GM15510 (cell line): ENCODE measurements around the gene OVCA2.

Source experiments
- POLR2A ChIP-seq: IDR thresholded peaks from 3 replicates; pipeline ENCODE4 v1.6.1; 2011; ENCODE audit warnings: borderline replicate concordance; ENCODE audit not compliant: insufficient read length; ENCODE audit errors: extremely low read depth

OVCA2 gene

DNA sequence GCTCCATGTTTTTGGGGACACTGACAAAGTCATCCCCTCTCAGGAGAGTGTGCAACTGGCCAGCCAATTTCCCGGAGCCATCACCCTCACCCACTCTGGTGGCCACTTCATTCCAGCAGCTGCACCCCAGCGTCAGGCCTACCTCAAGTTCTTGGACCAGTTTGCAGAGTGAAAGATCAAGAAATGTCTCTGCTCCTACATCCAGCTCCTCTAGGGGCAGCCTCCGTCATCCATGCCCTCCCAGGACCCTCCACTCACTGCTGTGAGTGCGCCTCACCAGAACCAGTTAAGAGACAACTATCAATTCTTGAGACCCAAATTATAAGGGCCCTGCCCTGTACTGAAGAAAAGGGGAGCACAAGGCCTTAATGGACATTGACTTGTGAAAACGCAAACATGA is 1.1 kb downstream of the OVCA2 start:
- no peak for TF ChIP-seq POLR2A

DNA sequence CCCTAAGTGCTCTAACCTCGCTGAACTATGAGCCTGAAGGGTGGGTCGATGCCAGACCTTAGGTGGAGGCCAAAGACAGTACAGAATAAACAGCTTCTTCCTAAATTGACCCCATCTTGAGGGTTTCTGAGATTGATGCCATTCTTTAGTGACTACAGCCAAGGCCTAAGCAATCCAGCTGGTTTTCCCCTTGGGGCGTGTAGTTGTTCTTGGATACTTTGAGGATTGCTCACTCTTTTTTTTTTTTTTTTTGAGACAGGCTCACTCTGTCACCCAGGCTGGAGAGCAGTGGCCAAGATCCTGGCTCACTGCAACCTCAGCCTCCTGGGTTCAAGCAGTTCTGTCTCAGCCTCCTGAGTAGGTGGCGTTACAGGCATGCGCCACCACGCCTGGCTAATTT is 2.0 kb downstream of the OVCA2 start:
- no peak for TF ChIP-seq POLR2A

DNA sequence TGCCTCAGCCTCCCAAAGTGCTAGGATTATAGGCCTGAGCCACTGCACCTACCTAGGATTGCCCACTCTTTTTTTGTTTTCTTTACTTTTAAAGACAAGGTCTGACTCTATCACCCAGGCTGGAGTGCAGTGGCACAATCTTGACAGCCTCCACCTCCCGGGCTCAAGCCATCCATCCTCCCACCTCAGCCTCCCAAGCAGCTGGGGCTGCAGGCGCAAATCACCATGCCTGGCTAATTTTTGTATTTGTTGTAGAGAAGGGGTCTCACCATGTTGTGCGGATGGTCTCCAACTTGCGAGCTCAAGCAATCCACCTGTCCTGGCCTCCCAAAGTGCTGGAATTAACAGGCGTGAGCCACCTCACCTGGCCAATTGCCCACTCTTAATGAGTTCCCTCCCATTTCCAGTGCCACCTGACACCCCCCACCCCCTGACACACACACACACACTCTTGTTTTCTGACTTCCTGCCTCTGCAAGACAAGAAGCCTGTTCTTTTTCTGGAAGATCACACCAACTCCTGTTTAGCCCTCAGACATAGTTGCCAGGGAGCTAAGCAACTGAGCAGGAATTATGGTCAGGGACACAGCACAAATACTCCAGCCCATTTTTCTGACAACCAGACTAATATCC is 2.6 kb downstream of the OVCA2 start:
- no peak for TF ChIP-seq POLR2A

DNA sequence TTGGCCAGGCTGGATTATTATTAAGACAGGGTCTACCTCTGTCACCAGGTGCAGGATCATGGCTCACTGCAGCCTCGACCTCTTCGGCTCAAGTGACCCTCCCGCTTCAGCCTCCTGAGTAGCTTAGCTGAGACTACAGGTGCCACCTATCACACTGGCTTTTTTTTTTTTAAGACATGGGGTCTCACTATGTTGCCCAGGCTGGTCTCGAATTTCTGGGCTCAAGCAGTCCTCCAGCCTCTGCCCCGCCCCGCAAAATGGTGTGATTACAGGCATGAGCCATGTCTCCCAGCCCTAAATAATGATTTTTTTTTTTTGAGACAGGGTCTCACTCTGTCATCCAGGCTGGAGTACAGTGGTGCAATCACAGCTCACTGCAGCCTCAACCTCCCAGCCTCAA is 5.8 kb downstream of the OVCA2 start:
- TF ChIP-seq POLR2A: no peak

DNA sequence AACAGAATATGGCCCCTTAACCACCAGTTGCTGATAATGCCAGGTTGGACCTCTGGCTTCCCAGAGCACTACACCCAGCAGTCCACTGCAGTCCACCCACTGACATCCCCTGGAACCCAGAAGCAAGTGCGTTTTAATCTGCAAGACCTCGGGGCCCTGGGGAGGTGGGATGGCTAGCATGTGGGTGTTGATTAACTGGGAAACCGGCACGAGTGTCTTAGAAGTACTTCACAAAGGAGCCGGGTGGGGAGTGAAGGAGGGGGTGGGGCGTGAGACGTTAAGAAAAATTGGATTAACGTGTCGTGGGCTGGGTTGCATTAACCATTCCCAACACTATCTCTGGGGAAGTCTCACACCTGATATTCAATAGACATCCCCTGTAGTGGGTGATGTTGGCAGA is 7.0 kb downstream of the OVCA2 start:
- TF ChIP-seq POLR2A: no peak

DNA sequence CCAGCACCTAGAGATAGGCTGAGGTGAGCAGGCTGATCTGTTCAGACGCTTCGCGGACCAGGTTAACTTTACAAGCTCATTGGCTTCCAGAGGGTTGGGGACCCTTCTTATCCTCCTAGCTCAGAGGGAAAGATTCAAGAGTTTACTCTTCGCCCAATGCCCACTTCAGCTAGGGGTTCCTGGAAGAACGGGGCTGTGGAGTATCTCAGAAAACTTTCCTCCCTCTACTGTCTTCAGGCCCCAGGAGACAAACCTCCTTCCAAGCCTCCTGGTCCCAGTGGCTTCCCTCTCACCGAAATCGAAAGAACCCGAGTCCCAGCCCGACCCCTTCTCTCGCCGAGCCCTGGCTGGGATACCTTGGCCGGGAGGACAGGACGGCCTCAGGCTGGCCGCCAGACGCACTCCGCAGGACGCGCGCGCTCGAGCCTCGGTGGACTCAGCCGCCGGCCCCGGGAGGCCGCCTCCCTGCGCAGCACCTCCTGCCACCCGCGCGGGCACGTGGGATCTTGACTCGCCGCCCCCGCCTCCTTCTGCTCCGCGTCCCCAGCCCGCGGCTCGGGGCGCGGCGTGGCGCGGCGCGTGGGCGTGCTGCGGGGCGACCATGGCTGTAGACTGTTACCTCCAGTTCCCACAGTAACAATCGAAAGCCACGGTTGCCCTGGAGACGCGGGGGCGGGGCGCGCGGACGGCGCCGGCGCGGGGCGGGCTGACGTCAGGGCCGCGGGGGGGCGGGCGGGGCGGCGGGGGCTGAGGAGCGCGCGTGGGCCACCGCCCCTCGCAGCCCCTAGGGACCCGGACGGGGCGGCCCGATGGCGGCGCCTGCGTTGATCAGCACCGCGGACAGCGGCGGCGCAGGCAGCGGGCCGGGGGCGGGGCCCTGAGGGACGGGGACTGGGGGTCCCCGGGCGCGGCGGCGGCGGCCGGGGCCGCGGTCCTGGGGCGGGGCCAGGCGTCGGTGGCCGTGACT is 7.8 kb downstream of the OVCA2 start:
- no peak for TF ChIP-seq POLR2A

DNA sequence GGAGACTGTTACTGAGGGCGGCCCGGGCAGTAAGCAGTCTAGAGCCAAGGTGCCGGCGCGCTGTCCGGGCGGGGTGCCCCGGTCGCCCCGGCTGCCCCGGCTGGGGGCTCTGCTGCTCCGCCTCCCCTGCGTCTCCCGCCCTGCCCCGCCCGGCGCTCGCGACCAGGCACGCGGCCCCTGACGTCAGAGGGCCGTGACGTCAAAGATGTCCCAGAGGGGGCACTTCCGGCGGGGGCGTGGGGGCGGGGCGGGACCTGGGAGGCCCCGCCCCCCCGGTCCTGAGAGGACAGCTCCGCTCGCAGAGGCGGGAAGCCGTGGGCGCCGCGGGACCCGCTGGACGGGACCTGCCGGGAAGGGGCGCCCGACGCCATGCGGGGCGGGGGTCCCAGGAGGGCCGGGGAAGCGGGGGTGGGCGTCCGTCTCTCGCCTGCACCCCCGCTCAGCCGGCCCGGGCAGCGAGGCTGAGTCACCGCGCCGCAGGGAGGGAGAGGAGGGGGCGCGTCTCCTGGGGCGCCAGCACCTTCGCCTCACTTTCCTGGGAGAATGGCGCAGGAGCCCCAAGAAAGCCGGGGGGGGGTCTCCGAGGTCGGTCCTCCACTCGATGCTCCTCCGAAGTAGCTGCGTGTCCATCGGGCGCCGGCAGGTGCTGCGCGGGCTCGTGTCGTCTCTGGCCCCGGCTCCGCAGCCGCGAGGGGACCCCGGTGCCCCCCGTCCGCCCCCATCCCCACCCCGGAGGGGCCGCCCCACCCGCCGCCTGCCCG is 8.7 kb downstream of the OVCA2 start:
- no peak for TF ChIP-seq POLR2A

DNA sequence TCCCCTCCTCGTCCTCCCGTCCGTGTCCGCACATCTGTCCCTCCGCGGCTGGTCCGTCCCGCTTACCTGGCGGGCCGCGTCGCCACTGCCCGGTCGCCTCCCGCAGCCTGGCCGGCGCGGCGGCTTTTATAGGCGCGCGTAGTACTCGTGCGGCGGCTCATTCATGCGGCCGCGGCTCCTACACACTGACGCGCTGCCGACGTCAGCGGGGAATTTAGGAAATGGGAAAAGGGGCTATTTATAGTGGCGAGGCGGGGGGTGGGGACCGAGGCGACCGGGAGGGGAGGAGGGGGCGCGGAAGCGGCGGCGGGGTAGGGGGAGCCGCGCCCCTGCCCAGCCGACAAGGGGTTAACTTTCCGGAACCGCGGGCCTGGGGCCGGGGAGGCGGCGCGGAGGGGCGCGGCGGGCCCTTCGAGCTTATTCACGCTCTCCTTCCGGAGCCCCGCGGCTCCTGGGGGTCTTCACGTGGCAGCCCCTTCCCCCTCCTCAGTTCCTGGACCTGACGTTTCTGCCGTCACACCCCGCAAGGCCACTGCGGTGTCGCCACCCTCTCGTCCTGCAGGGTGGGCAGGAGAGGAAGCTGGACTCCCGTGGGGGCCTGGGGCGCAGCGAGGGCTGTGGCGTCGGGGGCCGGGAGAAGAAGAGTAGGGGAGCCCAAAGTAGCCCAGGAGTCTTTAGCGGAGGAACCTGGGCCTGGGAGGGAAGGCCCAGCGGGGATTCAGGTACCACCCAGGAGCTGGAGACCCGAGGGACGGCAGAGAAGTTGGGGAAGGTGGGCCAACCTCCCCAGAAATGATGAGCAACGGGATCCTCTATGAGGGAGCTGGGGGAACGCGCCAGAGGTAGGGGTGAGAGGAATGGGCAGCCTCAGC is 9.5 kb downstream of the OVCA2 start:
- no peak for TF ChIP-seq POLR2A

DNA sequence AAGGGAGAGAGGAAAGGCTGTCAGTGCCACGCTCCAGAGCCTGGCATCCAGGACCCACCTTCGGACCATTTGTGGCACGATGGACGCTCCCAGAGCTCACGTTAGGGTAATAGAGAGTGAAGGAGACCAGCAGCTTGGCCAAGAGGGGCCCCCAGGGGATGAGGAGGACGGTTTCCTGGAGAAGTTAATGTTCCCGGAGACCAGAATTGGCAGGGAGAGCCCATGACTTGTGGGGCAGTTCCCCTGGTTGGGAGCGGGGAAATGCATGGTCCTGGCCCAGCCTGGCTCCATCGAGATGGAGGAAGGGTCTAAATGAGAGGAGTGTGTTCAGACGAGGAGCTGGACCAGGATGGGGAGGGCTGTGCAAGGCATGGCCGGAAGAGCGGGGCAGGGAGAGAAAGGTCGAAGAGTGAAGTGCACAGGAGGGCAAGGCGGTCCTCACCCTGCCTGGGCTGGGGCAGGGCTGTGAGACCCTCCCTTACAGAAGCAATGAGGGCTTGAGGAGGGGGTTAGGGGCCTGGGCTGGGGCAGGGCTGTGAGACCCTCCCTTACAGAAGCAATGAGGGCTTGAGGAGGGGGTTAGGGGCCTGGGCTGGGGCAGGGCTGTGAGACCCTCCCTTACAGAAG is 10.2 kb downstream of the OVCA2 start:
- no peak for TF ChIP-seq POLR2A

DNA sequence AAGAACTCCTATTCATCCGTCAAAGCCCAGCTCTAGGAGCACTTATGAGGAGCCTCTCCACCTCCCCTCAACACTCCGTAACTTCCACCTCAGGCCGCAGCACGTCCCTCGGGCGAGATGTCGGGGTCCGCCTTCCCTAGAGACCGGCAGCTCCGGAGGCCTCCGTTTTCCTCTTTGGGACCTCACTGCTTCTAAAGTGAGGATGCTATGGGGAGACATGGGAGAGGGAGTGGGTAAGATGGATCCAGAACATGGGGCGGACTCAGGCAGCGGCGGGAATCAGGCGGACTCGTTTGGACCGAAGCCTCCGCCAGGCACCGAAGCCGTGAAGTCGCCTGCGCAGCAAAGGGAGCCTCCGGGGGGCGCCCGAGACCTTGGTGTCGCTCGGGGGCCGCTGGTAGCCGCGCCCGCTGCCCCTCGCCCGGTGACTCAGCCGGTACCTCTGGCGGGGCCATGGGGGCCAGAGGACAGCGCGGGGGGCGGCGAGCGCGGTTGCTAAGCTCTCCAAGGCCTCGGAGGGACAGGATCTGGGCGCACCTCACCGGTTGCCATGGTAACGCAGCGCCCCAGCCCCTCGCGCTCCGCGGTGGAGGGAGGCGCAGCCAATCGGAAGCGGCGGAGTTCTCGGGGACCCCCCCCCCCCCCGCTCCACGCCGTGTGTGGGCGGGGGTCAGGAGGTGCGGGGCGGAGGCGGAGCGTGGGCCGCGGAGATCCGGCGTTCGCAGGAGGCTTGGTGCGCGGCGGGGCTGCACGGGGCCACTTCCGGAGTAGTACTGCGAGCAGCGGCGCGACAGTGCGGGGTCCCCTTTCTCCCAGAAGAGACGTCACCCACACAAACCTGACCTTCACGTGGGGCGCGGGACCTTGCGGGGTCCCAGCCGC is 11.8 kb downstream of the OVCA2 start:
- TF ChIP-seq POLR2A: no peak

DNA sequence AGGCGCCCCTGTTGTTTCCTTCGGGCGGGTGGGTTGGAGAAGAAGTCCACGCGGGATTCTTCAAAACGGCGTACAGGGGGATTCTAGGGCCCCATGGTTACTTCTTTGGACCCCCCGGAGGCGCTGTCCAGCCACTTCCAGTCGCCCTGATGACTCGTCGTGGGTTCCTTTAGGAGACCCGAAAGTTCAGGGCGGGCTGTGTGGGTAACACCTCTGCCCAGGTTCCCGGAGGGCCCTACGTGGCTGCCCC is 12.4 kb downstream of the OVCA2 start:
- TF ChIP-seq POLR2A: no peak

DNA sequence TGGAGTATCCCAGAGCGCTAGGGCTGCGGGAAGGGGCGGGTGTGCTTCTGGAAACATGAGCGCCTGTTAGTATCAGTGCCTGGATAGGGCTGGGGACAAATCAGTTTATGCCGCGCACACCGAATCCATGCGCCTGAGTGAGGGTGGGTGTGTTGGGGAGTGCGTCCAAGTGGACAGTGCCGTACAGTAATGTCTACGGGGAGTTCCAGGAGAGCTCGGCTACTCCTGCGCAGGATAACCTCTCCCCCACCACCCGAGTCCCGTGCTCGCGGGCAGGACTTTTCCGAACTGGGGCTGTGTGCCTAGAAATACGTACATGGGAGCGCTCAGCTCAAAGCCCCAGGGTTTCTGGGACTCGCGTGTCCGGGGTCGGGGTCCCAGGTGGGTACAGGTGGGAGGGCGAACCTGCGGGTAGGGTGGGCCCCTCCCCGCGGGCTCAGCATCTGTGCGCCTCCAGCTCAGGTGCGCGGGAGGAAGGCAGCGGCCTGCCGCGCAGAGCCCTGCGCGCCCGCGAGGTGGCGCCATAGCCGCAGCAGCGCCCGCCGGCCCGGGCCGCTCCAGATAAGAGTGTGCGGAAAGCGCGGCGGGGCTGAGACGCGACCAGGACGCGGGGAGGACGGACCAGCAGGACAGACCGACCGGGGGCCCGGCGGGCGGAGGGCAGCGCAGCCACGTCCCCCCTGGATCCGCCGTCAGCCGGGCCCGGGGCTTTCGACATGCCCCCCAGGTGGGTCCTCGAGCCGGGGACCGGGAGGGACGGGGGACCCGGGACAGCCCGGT is 12.9 kb downstream of the OVCA2 start, which contains the start of gene HIC1:
HIC1 (plus strand) TSS at position 592 of the 780 bp plus-strand sequence. CDS start 1,588 bp downstream, outside the sequence.
- peak; percentile 85 for TF ChIP-seq POLR2A

DNA sequence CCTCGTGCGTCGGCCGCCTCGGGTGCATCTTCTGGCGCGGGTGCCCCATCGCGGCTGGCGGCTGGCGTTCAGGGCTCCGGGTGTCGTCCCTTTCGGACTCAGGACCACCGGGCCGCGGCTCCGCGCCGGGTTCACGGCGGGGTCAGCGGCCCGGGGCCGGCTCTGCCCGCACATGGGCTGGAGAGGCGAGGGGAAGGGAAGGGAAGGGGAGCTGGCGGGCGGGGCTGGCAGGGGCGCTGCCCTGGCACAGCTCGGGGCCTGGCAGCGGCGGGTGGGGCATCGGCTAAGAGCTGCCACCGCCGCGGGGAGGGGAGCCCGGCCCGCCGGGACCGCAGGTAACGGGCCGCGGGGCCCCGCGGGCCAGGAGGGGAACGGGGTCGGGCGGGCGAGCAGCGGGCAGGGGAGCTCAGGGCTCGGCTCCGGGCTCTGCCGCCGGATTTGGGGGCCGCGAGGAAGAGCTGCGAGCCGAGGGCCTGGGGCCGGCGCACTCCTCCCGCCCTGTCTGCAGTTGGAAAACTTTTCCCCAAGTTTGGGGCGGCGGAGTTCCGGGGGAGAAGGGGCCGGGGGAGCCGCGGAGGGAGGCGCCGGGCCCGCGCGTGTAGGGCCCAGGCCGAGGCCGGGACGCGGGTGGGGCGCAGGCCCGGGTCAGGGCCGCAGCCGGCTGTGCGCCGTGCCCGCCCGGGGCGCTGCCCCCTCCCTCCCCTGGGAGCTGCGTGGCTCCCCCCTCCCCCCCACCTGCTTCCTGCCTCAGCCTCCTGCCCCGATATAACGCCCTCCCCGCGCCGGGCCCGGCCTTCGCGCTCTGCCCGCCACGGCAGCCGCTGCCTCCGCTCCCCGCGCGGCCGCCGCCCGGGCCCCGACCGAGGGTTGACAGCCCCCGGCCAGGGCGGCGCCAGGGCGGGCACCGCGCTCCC is 13.7 kb downstream of the OVCA2 start:
- TF ChIP-seq POLR2A: peak; percentile 62
